CD4-positive, alpha-beta T cell treated with Interleukin-17A for 4 hours (primary cell): ENCODE measurements around the gene ETNK2.
"Not testable (repeated sequence)": the region's sequence is repeated elsewhere in the genome, so short reads cannot be mapped to it uniquely, and the experiment has no call there.

Experiments
- DNase-seq: peaks from one replicate; pipeline ENCODE4 v3.0.0-alpha.2; 2020; ENCODE audit warnings: mixed read lengths

ETNK2 gene

GRCh38 chr1:204093781-204094180 is 58.1 kb downstream of the ETNK2 start:
- DNase-seq, result no peak

DNA sequence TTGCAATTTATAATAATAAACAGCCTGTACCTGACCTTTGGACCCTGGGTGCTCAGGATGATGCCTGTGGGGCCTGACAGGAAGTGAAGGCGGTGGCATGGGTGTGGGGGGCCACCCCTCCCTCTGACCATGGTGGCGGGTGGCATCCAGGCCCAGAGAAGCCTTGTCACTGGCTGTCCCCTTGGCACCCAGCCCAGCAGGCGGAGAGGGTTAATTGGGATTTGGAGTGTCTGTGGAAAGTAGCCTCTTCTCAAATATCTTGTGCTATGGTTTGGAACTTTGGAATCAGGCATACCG is 58.5 kb downstream of the ETNK2 start:
- no peak for DNase-seq

DNA sequence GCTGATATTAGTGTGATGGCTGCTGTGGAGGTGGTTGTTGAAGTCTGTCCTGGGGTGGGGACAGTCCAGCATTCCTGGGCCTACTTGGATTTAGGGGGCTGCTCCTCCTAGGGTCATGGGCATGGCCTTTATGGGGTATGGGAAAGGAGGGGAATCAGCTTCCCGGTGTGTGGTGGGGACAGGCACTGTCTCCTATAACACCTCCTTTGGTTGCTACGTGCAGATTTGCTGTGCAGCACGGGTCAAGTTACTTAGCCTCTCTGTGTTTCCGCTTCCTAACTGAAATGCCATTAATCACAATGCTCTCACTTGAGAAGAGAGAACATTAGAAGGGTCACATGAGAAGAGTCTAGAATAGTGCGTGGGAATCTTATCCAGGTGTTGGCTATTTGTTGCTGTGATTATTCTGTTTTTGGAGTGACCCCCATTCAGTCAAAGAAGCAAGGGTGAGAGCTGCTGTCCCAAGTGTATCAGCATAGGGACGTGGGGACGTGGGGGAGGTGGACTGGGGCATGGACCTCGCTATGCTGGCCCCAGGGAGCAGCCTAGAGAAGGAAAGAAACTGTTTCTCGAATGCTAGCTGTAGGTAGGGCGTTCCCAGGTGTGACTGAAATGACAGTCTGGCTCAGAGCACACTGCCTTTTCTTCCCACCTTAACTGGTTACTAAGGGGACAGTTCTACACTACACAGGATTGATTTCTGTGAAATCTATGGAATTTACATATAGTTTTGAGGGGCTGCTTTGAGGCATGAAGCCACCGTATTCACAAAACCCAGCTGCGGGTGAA is 59.0 kb downstream of the ETNK2 start:
- no peak for DNase-seq

DNA sequence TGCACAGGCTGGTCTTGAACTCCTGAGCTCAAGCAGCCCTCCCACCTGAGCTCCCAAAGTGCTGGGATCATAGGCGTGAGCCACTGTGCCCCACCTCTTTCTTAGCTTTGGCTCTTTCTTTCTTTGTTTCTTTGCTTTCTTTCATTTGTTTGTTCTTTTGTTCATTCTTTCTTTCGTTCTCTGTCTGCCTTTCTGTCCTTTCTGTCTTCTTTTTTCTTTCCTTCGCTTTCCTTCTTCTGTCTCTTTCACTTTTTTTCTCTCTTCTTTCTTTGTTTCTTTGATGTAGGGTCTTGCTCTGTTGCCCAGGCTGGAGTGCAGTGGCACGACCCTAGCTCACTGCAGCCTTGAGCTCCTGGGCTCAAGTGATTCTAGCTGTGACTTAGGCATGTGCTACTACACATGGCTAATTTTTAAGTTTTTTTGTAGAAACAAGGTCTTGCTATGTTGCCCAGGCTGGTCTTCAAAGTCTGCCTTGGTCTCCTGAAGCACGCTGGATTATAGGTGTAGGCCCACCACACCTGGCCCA is 60.0 kb downstream of the ETNK2 start:
- no peak for DNase-seq

DNA sequence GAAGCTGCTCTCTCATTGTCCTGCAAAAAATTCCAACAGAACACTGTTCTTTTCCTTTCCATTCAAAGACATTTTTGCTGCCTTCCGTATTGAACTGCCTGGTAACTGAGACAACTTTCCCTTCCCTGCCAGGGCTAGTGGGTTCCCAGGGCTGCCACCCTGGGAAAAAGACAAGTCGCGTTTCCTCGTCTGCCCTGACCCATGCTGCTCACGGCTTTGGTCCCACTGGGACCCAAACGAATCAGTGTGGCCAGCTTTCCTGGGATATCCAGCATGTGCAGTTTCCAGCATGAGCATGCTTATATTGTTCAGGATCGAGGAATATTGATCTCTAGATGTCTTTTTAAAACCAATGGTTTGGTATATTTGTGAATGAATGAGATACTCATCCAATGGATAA is 60.8 kb downstream of the ETNK2 start:
- no peak for DNase-seq

GRCh38 chr1:204090132-204090531 is 61.7 kb downstream of the ETNK2 start:
- DNase-seq, result not testable (repeated sequence)

DNA sequence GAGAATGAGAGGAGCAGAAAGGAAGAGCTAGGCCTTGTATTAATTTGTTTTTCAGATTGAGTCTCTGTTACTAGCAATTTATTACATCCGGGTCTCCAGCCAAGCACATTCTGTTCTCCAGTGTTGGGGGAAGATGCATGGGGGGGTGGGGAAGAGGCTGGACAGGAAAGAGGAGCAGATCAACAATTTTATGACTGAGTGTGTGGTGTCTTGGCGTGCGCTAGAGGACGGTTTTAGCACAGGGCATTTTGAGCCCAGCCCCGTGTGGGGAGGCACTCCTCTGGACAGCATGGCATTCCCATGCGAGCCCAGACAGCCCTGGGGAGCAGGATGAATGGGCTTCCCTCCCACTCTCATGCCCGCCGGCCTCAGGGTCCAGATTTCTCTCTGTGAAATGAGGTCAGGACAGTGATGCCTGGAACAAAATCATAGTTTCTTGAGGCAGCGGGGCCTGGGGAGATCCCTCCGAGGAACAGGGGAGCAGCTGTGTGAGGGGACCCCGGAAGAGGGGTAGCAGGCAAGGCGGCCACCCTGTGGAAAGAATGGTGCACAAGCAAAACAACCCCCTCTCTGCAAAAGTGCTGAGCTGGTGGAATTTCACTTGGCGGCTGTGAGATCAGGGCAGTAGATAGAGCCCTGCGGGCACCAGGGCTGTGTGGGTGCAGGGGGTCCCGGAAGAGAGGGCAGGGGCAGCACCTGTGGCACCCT is 62.6 kb downstream of the ETNK2 start:
- no peak for DNase-seq

GRCh38 chr1:204088596-204088995 is 63.2 kb downstream of the ETNK2 start:
- DNase-seq, result no peak

DNA sequence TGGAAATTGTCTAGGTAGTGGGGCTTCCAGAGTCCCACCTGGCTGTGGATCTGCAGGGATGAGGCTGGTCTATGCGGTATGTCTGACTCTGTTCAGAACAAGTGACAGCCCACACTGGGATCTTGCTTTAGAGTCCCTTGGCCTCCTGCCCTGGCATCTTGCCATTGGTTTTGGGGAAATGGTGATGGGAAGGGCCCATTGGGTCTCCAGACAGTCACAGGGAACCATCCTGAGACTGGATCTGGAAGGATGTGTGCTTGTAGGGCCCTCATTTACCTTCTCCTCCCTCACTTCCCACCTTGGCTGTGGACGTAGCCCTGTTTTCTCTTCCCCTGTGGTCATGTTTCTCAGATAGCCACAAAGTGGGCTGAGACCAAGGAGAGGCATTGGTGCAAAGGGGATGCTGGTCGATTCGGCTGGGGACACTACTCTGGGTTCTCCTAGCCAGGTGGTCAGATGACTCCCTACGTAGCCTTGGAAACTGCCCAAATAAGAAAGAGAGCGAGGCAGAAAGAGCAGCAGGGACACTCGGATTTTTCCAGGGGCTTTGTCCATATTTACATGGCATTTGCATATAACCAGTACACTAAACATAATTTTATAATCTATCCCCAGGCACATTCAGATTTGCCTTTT is 63.8 kb downstream of the ETNK2 start:
- DNase-seq, result no peak

DNA sequence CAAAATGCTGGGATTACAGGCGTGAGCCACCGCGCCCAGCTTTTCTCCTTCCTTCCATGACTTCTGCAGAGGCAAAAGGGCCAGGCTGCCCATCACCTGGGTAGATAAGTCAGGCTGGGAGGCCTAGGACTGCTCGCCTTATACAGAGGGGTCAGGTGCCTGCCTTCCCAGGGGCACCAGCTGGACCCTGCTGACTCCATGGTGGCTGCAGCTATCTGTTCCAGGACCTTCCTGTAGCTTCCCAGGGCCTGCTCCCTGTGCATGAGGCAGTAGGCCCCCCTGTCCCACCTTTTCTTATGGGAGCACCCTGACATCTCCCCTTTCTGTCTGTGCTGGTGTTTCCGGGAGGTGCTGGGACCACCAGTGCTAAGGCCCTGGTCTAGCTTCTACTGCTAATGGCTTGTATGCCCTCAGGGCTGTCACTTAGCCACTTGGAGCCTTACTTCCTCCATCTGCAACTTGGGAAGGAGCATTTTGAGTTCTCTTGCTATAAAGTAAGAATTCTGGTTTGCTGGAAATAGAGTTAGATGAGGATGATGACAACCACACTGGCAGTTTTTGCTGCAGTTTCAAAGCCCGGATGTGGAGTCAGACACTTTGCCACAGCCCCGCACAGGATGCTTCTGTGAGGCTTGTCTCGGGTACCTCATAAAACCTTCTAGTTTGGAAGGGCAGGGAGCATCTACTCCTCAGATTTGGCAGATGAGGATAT is 64.5 kb downstream of the ETNK2 start:
- DNase-seq, result no peak

- no peak for DNase-seq
Measured at GRCh38 chr1:204085876-204086275, 66.0 kb downstream of the ETNK2 start.

DNA sequence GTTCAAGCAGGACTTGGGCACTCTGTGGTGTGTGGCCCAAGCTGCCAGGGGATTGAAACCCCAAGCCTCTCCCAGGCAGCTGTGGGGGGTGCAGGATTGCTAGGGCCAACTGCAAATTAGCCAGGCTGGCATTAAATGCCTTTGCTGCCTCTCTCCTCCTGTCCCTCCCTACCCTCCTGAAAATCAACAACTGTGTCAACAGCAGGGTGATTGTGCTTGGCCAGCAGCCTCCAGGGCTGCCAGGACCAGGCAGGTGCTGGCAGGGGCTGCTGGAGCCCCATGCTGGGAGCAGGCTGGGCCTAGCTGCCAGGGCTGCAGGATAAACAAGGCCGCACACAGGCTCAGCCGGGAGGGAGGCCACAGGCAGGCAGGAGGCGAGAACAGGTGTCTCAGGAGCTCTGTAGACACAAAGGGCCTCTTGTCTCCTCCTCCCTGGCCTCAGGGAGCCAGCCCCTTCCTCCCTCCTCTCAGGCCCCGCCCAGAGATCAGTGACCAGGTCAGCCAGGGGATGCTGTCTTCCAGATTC is 67.5 kb downstream of the ETNK2 start:
- no peak for DNase-seq

DNA sequence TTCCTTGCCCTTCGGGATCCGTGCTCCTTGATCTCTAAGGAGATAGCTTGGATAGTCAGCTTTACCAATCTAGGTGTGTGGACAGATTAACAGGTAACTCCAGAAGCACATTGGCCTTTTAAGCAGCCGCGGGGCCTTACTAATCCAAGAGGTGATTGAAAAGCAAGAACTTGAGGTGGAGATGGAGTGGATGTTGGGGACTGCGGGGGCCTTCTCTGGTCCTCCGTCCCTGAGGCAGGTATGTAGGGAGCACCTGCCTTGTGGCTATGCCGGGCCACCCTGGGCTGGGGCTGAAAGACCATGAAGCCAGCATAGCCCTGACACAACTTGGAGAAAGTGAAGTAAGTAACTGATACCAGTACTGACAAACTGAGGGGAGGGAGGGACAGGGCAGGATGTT is 68.4 kb downstream of the ETNK2 start:
- no peak for DNase-seq

DNA sequence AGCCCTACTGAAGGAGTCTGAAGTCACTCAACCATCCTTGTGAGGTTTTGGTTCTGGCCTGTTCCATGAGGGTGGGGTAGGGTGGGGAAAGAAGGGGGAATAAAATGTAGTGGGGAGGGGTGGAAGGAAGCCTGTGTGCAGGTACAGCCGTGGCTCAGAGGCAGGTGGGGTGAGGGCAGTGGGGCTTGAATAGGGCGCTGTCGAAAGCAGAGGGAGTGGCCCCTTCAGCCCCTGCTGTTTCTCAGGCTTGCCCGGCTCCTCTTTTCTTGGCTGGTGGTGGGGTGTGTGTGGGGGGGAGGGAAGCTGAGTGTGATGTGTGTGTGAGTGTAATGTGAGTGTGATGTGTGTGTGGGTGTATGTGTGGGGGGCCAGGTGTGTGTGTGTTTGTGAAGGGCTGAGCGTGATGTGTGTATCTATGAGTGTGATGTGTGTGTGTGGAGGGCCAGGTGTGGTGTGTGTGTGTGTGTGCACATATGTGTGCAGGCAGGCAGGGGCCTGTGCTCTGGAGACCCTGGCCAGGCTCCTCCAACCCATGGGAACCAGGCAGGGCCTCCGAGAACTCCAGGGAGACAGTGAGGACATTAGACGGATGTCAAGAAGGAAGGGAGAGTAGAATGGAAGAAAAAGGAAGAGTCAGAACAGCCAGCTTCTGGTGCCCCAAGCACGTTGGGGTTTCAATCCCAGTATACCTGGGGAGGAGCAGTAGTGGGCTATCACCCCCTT is 69.9 kb downstream of the ETNK2 start:
- DNase-seq, result no peak

DNA sequence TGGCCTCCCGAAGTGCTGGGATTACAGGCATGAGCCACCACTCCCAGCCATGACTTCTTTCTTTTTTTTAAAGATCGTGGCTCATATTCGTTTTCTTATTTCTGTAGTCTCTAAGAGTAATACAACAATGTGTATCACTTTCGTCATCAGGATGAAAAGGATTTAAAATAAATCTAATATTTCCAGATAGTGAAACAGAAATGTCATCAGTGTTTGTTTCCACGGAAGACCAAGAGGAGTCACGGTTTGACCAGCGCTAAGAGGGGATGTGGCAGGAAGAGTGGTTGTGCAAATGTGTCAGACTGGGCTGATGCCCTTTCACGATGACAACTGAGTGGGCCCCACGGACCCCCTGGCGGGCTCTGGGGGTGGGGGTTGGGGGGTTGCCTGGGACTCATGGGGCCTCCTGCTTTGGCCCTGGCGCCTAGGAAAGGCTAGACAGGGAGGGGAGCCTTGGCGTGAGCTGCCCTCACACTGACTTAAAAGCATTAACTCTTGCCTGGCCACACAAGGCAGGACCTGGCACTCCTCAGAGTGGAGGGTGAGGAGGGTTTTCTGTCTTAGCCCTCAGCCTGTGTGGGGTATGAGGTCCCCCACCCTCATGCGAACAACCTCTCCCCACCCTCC is 70.6 kb downstream of the ETNK2 start:
- DNase-seq, result no peak
